Ishikawa (cell line): ENCODE results near the gene NPAS3.

Experiments
- CEBPB ChIP-seq: IDR thresholded peaks from 2 replicates; pipeline ENCODE4 v1.6.1; 2012
- CREB1 ChIP-seq: IDR thresholded peaks from 2 replicates; pipeline ENCODE4 v1.6.1; 2012; ENCODE audit warnings: low read depth
- EGR1 ChIP-seq: IDR thresholded peaks from 2 replicates; pipeline ENCODE4 v1.6.1; 2012
- EP300 ChIP-seq: IDR thresholded peaks from 2 replicates; pipeline ENCODE4 v1.6.1; 2012; ENCODE audit warnings: borderline replicate concordance
- FOXM1 ChIP-seq: IDR thresholded peaks from 2 replicates; pipeline ENCODE4 v1.6.1; 2012; ENCODE audit warnings: low read depth, borderline replicate concordance
- NFIC ChIP-seq: IDR thresholded peaks from 2 replicates; pipeline ENCODE4 v1.6.1; 2012
- RAD21 ChIP-seq: IDR thresholded peaks from 2 replicates; pipeline ENCODE4 v1.6.1; 2012; ENCODE audit warnings: low read depth
- TAF1 ChIP-seq: IDR thresholded peaks from 2 replicates; pipeline ENCODE4 v1.6.1; 2012; ENCODE audit warnings: low read depth, mild to moderate bottlenecking
- TCF12 ChIP-seq: IDR thresholded peaks from 2 replicates; pipeline ENCODE4 v1.6.1; 2012; ENCODE audit warnings: low read depth
- TEAD4 ChIP-seq: IDR thresholded peaks from 2 replicates; pipeline ENCODE4 v1.6.1; 2012
- YY1 ChIP-seq: IDR thresholded peaks from 2 replicates; pipeline ENCODE4 v1.6.1; 2012; ENCODE audit warnings: low read depth
- ZBTB7A ChIP-seq: IDR thresholded peaks from 2 replicates; pipeline ENCODE4 v1.6.1; 2012; ENCODE audit warnings: low read depth
- TF ChIP-seq, protein P1 (sequence below): IDR thresholded peaks from 2 replicates; pipeline ENCODE4 v1.6.1; 2012
- TF ChIP-seq, protein P2 (sequence below): IDR thresholded peaks from 2 replicates; pipeline ENCODE4 v1.6.1; 2012
- TF ChIP-seq, protein P3 (sequence below): IDR thresholded peaks from 2 replicates; pipeline ENCODE4 v1.6.1; 2012; ENCODE audit warnings: low read depth, mild to moderate bottlenecking

The NPAS3 gene

DNA sequence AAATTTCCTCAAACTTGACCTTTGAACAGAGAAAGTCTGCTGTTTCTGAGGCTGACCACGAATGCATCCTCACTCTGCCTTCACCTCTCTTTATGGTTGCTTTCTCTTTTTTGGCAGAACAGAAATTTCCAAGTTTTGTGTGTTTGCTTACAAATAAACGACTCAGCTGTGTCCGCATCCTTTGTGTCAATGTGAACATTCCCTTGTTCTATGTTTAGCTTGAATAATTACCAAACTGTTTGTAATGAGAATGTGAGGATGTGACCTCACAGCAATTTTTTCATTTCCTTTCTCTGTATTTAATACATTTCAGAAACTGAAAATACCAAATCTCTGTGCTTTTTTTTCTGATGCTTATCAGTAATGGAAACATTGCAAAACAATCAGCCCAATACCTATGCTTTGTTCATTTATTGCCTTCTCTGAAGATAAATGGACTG is 601.3 kb downstream of the NPAS3 start:
- TF ChIP-seq RAD21 (no peak), FOXM1 (no peak), CREB1 (no peak), NFIC (no peak), YY1 (no peak), TAF1 (no peak), CEBPB (no peak), EP300 (no peak)
- TF ChIP-seq, protein P1, sequence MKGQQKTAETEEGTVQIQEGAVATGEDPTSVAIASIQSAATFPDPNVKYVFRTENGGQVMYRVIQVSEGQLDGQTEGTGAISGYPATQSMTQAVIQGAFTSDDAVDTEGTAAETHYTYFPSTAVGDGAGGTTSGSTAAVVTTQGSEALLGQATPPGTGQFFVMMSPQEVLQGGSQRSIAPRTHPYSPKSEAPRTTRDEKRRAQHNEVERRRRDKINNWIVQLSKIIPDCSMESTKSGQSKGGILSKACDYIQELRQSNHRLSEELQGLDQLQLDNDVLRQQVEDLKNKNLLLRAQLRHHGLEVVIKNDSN, result no peak
- TF ChIP-seq, protein P2, sequence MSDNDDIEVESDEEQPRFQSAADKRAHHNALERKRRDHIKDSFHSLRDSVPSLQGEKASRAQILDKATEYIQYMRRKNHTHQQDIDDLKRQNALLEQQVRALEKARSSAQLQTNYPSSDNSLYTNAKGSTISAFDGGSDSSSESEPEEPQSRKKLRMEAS, result no peak
- TF ChIP-seq, protein P3, sequence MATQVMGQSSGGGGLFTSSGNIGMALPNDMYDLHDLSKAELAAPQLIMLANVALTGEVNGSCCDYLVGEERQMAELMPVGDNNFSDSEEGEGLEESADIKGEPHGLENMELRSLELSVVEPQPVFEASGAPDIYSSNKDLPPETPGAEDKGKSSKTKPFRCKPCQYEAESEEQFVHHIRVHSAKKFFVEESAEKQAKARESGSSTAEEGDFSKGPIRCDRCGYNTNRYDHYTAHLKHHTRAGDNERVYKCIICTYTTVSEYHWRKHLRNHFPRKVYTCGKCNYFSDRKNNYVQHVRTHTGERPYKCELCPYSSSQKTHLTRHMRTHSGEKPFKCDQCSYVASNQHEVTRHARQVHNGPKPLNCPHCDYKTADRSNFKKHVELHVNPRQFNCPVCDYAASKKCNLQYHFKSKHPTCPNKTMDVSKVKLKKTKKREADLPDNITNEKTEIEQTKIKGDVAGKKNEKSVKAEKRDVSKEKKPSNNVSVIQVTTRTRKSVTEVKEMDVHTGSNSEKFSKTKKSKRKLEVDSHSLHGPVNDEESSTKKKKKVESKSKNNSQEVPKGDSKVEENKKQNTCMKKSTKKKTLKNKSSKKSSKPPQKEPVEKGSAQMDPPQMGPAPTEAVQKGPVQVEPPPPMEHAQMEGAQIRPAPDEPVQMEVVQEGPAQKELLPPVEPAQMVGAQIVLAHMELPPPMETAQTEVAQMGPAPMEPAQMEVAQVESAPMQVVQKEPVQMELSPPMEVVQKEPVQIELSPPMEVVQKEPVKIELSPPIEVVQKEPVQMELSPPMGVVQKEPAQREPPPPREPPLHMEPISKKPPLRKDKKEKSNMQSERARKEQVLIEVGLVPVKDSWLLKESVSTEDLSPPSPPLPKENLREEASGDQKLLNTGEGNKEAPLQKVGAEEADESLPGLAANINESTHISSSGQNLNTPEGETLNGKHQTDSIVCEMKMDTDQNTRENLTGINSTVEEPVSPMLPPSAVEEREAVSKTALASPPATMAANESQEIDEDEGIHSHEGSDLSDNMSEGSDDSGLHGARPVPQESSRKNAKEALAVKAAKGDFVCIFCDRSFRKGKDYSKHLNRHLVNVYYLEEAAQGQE, result no peak

DNA sequence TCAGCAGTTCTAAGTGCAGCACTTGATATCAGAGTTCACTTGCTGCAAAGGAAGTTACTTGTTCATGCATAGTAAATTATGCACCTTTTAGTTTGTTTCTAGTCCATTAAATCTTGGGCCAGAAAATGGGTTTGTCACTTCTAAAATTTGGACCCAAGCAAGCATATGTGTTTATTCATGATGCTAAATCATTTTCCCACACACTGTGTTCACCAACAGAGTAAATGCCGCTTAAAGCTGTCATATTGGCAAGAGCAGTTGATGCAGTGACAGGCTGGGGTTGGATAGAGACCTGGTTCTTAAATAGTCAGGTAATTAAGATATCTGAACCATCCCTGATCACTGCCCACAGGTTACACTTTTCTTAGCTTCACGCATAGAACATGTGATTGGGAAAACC is 602.5 kb downstream of the NPAS3 start:
- TF ChIP-seq NFIC (no peak), ZBTB7A (no peak), TCF12 (no peak), CREB1 (no peak), TEAD4 (no peak), TAF1 (no peak), RAD21 (no peak), FOXM1 (no peak), EGR1 (no peak), EP300 (no peak), YY1 (no peak)
- TF ChIP-seq, protein P1, result no peak
- TF ChIP-seq, protein P2, result no peak
- TF ChIP-seq, protein P3, result no peak

DNA sequence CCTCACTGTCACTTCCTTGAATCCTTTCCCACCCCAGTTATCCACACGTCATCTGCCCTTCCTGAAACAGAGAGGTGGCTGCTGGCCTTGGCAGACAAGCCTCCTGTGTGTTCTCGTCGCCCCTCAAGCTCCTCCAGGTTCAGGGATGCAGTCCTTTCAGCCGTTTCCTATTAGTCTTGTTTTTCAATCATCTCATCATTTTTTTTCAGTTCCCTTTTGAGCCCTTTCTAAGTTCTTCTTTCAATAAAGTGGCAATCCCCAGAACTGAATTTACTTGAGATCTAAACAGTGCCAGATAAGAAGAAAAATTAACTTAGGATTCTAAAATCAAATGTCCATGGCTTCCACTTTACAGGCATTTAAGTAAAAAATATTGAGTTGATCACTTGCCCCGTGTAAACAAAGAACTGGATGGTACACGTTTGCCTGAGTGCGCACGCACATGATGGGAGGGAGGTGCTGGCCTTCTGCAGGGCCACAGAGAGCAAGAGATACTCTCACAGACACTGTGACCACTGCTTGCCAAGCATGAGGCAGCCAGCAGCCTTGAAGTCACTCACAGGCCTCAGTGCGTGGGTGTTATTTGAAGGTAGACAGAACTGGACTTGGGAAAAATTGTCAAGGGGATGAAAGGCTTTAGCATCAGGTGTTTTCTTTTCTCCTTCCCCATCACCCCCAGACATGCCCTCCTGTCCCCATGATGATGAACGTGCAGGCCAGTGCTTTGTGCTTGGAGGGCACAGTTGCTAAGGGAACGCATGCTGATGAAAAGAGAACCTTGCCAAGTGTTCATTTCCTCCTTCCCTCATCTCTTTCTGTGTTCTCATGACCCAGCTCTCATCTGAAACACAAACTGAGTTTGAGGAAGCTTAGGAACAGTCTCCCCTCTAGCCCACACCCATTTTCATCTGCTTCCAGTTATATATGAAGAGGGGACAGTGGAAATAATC is 603.9 kb downstream of the NPAS3 start:
- TF ChIP-seq ZBTB7A, result no peak
- no peak for TF ChIP-seq TEAD4
- TF ChIP-seq FOXM1, result no peak
- no peak for TF ChIP-seq CEBPB
- no peak for TF ChIP-seq TCF12

DNA sequence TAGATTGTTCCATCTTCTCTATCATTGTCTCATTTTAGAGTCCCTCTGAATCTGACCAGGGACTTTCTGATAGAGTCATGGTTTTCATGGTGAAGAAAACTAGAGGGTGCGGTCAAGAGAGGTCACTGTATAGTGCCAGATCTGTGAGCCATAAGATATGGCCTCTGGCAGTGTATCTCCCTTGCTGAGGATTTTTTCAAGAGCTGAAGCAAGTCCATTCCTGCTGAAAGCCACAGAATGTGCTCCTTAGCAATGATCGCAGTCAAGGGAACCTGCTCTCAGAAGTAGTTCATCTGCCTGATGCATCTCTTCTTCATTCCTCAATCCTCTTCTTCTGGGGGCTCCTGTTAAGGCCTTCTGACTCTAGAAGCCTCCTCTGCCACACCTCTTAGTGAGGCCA is 607.0 kb downstream of the NPAS3 start:
- TF ChIP-seq TCF12 (no peak), CREB1 (no peak), CEBPB (no peak), TAF1 (no peak), EP300 (no peak), YY1 (no peak), EGR1 (no peak), RAD21 (no peak)
- TF ChIP-seq, protein P3, result no peak
- TF ChIP-seq, protein P1, result no peak
